DOHH2 (cell line): Measurements from ENCODE around the gene SHE.

Source experiments
- H3F3A ChIP-seq: fragments of 200-600 bp; sonication (generic), shearing (Covaris generic); 2 replicates; pipeline ENCODE4 v1.6.0; 2016; ENCODE audit warnings: antibody characterized with exemption, mild to moderate bottlenecking; ENCODE audit not compliant: control insufficient read depth, insufficient read depth
- H3K27ac ChIP-seq: fragments of 200-600 bp; sonication (generic); 2 replicates; pipeline ENCODE4 v1.5.1; 2014; ENCODE audit warnings: low read depth, mild to moderate bottlenecking, low read length, moderate library complexity
- H3K27me3 ChIP-seq: fragments of 200-600 bp; sonication (generic); 2 replicates; pipeline ENCODE4 v1.6.1; 2014; ENCODE audit warnings: mild to moderate bottlenecking, low read length, mixed read lengths; ENCODE audit not compliant: control insufficient read depth
- H3K36me3 ChIP-seq: fragments of 200-600 bp; sonication (generic); 2 replicates; pipeline ENCODE4 v1.6.1; 2014; ENCODE audit warnings: mild to moderate bottlenecking, low read length, moderate library complexity, mixed read lengths; ENCODE audit not compliant: control insufficient read depth
- H3K4me1 ChIP-seq: fragments of 200-600 bp; sonication (generic); 2 replicates; pipeline ENCODE4 v1.6.1; 2014; ENCODE audit warnings: mild to moderate bottlenecking, low read length, mixed read lengths; ENCODE audit not compliant: control insufficient read depth
- H3K4me2 ChIP-seq: fragments of 200-600 bp; sonication (generic); 2 replicates; pipeline ENCODE4 v1.6.0; 2014; ENCODE audit warnings: mild to moderate bottlenecking, low read length, moderate library complexity
- H3K4me3 ChIP-seq: fragments of 200-600 bp; sonication (generic); 2 replicates; pipeline ENCODE4 v1.5.1; 2014; ENCODE audit warnings: mild to moderate bottlenecking, low read length, mixed read lengths
- H3K79me2 ChIP-seq: fragments of 200-600 bp; sonication (generic); 2 replicates; pipeline ENCODE4 v1.6.1; 2014; ENCODE audit warnings: mild to moderate bottlenecking, low read length, mixed read lengths; ENCODE audit not compliant: control insufficient read depth
- H3K9me2 ChIP-seq: fragments of 200-600 bp; sonication (generic); replicated peaks from 2 replicates; pipeline ENCODE4 v1.6.1; 2014; ENCODE audit warnings: mild to moderate bottlenecking, low read length, mixed read lengths; ENCODE audit not compliant: control insufficient read depth
- H3K9me3 ChIP-seq: fragments of 200-600 bp; sonication (generic); 2 replicates; pipeline ENCODE4 v1.6.1; 2014; ENCODE audit warnings: antibody characterized with exemption, low read length, mixed read lengths; ENCODE audit not compliant: control insufficient read depth, insufficient read depth
- H4K20me1 ChIP-seq: fragments of 200-600 bp; sonication (generic); 2 replicates; pipeline ENCODE4 v1.6.0; 2014; ENCODE audit warnings: low read depth, mild to moderate bottlenecking, antibody characterized with exemption, low read length, moderate library complexity; ENCODE audit not compliant: control insufficient read depth, insufficient read depth
- EZH2phosphoT487 ChIP-seq: fragments of 200-600 bp; sonication (generic); IDR thresholded peaks from 2 replicates; pipeline ENCODE4 v1.6.1; 2017; ENCODE audit warnings: borderline replicate concordance, mild to moderate bottlenecking, antibody characterized with exemption, low read length, moderate library complexity, mixed read lengths
- TF ChIP-seq, protein P1 (sequence below): fragments of 200-600 bp; sonication (generic); IDR thresholded peaks from one replicate; pipeline ENCODE4 v1.5.1; 2014; ENCODE audit warnings: antibody characterized with exemption, mild to moderate bottlenecking, low read depth, low read length; ENCODE audit not compliant: poor library complexity, severe bottlenecking

The SHE gene

DNA sequence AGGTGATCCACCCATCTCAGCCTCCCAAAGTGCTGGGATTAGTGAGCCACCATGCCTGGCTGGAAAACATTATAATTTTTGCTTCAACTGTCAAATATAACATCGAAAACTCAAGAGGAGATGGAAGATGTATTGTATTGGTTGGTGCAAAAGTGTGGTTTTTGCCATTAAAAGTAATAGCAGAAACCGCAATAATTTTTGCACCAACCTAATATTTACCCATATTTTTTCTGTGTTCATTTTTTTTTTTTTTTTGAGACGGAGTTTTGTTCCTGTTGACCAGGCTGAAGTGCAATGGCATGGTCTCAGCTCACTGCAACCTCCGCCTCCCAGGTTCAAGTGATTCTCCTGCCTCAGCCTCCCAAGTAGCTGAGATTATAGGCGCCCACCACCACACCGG is 27.1 kb upstream of the SHE start:
- H3K27ac ChIP-seq = no peak overlapping the region
- TF ChIP-seq EZH2phosphoT487 = no peak
- TF ChIP-seq, protein P1, sequence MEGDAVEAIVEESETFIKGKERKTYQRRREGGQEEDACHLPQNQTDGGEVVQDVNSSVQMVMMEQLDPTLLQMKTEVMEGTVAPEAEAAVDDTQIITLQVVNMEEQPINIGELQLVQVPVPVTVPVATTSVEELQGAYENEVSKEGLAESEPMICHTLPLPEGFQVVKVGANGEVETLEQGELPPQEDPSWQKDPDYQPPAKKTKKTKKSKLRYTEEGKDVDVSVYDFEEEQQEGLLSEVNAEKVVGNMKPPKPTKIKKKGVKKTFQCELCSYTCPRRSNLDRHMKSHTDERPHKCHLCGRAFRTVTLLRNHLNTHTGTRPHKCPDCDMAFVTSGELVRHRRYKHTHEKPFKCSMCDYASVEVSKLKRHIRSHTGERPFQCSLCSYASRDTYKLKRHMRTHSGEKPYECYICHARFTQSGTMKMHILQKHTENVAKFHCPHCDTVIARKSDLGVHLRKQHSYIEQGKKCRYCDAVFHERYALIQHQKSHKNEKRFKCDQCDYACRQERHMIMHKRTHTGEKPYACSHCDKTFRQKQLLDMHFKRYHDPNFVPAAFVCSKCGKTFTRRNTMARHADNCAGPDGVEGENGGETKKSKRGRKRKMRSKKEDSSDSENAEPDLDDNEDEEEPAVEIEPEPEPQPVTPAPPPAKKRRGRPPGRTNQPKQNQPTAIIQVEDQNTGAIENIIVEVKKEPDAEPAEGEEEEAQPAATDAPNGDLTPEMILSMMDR = no peak
- no peaks in the 10 kb centered on the region for H3K9me3 ChIP-seq
- H3K79me2 ChIP-seq = no peaks in the 10 kb centered on the region
- H3K27me3 ChIP-seq = peaks cover 4% of the 10 kb centered on the region; the same call in 1 of the 2 replicates
- H3F3A ChIP-seq = no peaks in the 10 kb centered on the region
- no peak overlapping the region for H3K4me3 ChIP-seq
- no peaks in the 10 kb centered on the region for H4K20me1 ChIP-seq
- H3K4me1 ChIP-seq = no peaks in the 10 kb centered on the region
- no peaks in the 10 kb centered on the region for H3K36me3 ChIP-seq
- no peaks in the 10 kb centered on the region for H3K9me2 ChIP-seq
- no peak overlapping the region for H3K4me2 ChIP-seq

DNA sequence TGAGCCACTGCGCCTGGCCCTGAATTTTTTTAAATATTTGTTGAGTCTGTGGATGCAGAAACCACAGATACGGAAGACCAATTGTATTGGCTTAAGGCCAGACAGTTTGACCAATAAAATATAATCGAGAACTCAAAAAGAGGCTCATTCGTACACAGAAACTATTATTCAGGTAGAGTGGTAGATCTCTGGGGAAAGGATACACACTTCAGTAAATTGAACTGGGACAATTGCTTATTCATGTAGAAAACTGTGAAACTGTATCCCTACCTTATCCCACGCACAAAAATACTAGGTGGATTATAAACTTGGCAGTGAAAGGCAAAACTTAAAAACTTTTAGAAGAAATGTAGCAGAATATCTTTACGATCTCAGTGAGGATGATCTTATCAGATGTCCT is 25.0 kb upstream of the SHE start:
- Histone ChIP-seq H3K4me3 (no peak overlapping the region), H3K4me1 (no peaks in the 10 kb centered on the region), H3K27me3 (peaks cover 15% of the 10 kb centered on the region), H3K4me2 (no peak overlapping the region), H3K9me2 (no peaks in the 10 kb centered on the region), H3K36me3 (no peaks in the 10 kb centered on the region), H3K9me3 (no peaks in the 10 kb centered on the region), H3K79me2 (no peaks in the 10 kb centered on the region), H3K27ac (no peak overlapping the region), H3F3A (no peaks in the 10 kb centered on the region), H4K20me1 (no peaks in the 10 kb centered on the region)
- no peak for TF ChIP-seq EZH2phosphoT487

DNA sequence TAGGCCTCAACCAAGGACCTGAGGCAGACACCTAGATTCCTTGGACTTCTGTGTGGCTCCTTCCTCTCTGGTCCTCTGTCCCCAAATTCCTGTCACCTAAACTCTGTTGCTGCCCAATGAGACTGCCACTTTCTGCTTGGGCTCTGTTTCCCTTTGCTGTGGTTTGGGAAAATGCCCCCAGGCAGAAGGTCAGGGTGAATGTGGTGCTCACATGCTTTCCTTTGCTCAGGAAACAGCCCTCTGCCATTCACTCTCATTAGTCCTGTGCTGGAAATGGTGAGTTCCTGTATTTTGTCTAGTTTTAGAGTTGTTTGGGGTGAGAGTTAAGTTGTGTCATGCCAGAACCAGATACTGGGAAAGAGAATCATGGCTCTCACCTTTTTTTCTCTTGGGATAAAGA is 22.7 kb upstream of the SHE start:
- no peak overlapping the region for H3K4me2 ChIP-seq
- H3K9me3 ChIP-seq = no peaks in the 10 kb centered on the region
- H3F3A ChIP-seq = no peaks in the 10 kb centered on the region
- H3K27ac ChIP-seq = no peak overlapping the region
- no peaks in the 10 kb centered on the region for H3K9me2 ChIP-seq
- no peaks in the 10 kb centered on the region for H3K36me3 ChIP-seq
- H3K27me3 ChIP-seq = peaks cover 27% of the 10 kb centered on the region
- no peaks in the 10 kb centered on the region for H4K20me1 ChIP-seq
- no peaks in the 10 kb centered on the region for H3K79me2 ChIP-seq
- no peaks in the 10 kb centered on the region for H3K4me1 ChIP-seq
- no peak overlapping the region for H3K4me3 ChIP-seq
- TF ChIP-seq EZH2phosphoT487 = no peak
- TF ChIP-seq, protein P1 = no peak

DNA sequence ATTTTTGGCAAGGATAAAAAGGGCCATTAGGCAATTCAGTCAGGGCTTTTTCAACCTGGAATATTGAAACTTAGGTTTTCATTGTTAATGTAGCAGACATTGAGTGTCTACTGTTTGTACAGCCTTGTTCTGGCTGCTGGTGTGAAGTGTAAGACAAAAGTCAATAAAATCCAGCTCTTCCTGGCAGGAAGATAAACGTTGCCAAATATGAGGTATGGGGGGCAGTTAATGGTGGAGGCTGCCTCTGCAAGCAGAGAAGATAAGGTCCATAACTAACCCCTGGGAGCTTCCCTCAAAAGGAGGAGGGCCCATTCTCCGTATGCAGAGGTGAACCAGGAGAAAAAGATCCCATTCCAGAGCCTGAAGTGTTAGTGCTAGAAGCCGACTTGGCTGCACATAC is 19.5 kb upstream of the SHE start:
- Histone ChIP-seq H3K4me1 (no peaks in the 10 kb centered on the region), H3F3A (no peaks in the 10 kb centered on the region), H3K4me2 (no peak overlapping the region), H4K20me1 (no peaks in the 10 kb centered on the region), H3K36me3 (no peaks in the 10 kb centered on the region), H3K79me2 (no peaks in the 10 kb centered on the region), H3K27me3 (peaks cover 31% of the 10 kb centered on the region), H3K9me2 (no peaks in the 10 kb centered on the region), H3K9me3 (no peaks in the 10 kb centered on the region), H3K4me3 (no peak overlapping the region), H3K27ac (no peak overlapping the region)
- no peak for TF ChIP-seq EZH2phosphoT487
- TF ChIP-seq, protein P1 = no peak
